Inflammatory macrophage (primary cell): ENCODE results near the gene ITPR1.

Experiments
- DNase-seq, 2 donors: peaks; one replicate each; pipeline ENCODE4 v3.0.0-alpha.2; 2020 to 2022

Gene ITPR1

DNA sequence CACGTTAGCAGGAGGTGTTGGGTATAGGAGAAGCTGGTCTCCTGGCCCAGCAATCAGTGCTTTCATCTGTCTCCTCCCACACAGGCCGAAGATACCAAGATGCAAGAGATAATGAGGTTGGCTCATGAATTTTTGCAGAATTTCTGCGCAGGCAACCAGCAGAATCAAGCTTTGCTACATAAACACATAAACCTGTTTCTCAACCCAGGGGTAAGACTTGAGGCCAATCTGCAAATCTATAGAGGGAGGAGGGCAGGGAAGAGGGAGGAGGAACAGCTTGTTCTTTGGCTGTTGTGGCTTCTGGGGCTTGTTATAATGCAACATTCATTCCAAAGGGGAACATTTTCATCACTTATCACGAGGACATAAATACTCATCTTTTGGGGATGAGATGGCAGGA is 195.3 kb downstream of the ITPR1 start:
- no peak for DNase-seq

DNA sequence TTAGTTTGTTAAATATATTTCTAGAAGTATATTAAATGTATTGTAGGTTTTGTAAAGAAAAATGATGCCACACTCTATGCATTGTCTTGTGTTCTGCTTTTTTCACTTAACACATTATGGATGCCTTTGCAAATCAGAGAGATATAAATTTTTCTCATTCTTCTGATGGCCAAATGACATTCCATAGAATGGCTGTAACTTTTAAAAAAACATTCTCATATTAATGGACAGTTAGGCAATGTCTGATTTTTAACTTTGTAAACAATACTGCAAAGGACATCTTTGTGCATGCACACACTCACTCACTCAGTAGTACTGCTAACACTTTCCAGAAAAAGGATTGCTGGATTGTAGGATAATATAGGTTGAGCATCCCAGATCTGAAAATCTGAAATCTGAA is 195.9 kb downstream of the ITPR1 start:
- DNase-seq, result no peak

GRCh38 chr3:4690277-4690676 is 197.1 kb downstream of the ITPR1 start:
- no peak for DNase-seq

DNA sequence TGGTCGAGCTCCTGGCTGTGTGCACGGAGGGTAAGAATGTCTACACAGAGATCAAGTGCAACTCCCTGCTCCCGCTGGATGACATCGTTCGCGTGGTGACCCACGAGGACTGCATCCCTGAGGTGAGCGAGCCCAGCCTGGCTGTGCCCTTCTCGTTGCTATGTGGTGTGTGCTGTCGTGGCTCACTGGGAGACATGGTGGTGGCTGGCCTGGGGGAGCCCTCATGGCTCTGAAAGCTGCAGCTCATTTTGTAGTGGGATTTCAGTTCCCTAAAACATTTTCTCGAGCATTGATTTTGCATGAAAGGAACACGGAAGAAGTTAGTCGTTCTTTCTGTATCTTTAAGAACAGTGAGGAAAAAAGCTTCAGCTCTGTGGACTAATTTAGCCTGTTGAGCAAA is 200.5 kb downstream of the ITPR1 start:
- DNase-seq, result no peak

DNA sequence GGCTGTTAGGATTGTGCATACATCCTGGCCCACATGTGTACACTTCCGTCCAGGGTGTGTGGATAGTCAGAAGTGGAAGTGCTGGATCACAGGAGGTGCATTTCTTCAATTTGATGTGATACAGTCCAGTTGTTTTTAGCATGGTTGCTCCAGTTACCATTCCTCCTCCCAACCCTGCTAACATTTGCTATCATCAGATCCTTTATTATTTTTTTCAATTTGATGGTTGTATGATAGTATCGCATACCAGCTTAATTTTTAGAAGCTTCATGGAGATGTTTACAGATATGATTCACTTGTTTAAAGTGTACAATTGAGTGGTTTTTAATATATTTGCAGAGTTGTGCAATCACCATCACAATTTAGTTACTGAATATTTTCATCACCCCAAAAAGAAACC is 202.7 kb downstream of the ITPR1 start:
- no peak for DNase-seq

DNA sequence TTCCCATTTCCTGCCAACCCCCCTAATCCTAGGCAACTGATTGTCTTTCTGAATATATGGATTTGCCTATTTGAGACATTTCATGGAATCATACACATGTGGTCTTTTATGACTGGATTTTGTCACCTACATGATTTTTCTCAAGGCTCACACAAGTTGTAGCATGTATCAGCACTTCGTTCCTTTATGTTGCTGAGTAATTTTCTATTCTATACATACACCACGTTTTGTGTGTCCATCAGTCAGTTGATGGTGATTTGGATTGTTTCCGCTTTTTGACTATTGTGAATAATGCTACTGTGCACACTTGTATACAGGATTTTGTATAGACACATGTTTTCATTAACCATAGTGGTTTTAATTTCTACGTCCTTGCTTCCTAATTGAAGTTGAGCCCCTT is 203.1 kb downstream of the ITPR1 start:
- DNase-seq, result no peak

- DNase-seq, result no peak
These were observed 205.1 kb downstream of the ITPR1 start for GRCh38 chr3:4698125-4698821.

DNA sequence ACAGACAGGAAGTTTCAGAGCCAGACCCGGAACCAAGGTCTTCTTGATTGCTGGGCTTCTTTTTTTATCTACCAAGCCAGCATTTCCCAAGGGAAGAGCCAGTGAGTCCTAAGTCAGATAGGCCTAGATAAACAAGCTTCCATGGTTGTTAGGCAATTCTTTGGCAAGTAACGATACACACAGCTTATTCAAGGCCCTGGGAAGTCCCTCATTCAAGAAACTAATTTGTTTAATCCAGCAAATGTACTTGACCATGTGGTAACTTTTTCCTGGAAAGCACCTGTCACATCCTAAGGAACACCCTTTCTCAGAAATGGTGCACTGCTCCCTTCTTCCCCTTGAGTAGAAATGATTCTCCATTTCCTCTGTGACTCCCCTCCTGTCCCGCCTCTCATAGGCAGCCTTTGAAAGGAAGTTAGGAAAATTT is 209.9 kb downstream of the ITPR1 start:
- no peak for DNase-seq

GRCh38 chr3:4704552-4704951 is 211.4 kb downstream of the ITPR1 start:
- DNase-seq, result no peak

DNA sequence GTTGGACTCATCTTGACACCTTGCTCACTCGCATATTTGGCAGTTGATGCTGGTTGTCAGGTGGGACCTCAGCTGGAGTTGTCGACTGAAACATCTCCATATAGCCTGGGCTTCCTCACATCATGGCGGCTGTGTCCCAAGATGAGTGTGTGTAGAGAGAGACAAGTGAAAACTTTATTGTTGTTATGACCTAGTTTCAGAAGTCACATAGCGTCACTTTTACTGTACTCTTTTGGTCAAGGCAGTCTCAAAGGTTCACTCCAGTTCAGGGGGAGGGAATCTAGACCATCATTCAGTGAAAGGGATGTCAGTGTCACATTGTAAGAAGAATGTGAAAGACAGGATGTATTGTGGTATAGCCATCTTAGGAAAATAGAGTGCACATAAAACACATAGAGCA is 214.2 kb downstream of the ITPR1 start:
- DNase-seq, result no peak

DNA sequence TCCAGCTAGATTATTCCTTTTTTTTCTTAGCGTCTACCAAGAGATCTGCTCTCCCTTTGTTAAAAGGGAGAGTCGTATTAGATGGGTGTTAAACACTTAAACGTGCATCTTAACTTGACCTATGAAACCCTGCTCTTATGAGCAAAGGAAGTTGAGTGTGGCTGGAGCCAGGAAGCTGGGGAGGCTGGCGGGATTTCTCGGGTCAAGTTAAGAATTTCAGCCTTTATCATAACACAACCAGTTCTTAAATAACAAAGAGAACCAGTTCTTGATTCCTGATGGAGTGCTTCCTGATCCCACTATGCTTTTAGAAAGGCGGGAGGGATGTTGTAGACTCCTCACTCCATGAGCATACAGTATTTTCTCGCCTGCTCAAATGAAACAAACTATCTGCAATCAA is 215.1 kb downstream of the ITPR1 start:
- no peak for DNase-seq

DNA sequence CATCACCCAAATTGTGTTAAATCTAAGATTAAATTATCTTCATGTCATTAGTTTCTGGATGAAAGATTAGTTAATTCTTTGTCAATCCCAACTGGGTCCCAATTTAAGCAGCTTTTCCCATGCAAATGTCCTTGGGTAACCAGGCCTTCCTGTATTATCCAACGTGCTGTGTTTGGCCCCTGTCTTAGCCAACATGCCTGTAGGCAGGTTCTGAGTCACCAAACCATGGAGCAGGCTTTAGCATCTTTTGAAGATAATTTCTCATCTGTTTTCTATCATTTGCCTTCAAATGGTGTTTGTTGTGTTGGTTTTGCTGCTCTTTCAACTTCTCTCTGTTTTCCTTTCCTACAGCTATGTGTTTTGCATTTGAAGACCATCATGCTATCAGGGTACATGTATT is 216.2 kb downstream of the ITPR1 start:
- DNase-seq, result no peak

DNA sequence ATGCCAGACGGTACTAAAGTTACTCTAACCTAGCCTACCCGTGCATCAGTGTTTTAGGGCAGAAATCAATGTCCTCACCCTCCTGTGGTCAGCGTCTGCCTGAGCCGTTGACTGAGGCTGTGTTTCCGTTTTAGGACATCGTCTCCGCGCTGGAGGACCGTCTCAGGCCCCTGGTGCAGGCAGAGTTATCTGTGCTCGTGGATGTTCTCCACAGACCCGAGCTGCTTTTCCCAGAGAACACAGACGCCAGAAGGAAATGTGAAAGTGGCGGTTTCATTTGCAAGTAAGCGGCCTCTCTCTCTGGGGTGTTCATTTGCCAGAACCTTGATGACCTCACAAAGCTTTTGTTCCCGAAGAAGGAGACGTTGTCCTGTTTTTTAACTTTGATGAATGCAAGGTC is 217.0 kb downstream of the ITPR1 start:
- no peak for DNase-seq

DNA sequence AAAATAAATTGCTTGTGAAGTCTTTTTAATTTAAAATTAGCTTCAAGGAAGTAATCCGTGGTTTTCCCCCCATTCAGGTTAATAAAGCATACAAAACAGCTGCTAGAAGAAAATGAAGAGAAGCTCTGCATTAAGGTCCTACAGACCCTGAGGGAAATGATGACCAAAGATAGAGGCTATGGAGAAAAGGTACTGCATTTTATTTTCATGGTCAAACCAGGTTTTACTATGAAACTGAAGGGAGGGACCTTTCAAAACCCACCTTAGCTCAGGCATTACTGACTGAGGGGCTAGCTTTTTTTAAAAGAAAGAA is 218.5 kb downstream of the ITPR1 start:
- DNase-seq, result no peak

DNA sequence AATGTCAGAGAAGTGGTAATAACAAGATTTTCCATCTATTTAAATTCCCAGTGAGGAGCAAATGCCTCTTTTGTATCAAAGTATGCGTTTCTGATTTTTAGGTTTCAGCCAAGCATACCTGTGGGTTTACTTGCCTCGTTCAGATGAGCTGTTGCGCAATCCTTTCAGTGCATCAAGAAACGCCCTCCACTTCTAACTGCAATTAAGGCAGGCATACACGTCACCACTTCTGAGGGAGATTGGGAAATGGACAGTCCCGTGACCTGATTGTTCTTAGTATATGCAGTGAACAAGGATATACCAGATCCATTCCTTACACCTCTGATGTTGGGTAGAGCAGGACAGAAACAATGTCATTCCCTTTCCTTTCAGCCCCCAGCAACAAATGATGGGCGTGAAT is 219.0 kb downstream of the ITPR1 start:
- DNase-seq, result peak; percentile 60 to 77

- DNase-seq, result no peak
These were observed 220.9 kb downstream of the ITPR1 start for GRCh38 chr3:4714045-4714444.

DNA sequence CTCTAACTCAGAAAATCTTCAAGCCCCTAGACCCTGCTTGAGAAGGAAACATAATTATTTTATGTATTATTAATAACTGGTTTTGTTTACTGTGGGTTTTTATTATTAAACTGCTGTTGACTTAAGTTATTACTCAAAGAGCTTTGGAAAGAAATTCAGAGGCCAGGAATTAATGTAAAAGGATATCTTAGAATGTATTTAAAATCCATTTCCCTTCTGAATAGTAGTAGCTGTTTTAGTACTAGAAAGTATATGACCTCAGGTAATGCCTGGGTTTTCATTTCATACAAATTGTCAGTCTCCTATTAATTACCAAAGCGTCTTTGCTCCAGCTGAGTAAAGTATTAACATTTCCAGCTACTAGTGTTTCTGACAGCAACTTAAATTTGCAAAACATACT is 223.1 kb downstream of the ITPR1 start:
- DNase-seq, result no peak

DNA sequence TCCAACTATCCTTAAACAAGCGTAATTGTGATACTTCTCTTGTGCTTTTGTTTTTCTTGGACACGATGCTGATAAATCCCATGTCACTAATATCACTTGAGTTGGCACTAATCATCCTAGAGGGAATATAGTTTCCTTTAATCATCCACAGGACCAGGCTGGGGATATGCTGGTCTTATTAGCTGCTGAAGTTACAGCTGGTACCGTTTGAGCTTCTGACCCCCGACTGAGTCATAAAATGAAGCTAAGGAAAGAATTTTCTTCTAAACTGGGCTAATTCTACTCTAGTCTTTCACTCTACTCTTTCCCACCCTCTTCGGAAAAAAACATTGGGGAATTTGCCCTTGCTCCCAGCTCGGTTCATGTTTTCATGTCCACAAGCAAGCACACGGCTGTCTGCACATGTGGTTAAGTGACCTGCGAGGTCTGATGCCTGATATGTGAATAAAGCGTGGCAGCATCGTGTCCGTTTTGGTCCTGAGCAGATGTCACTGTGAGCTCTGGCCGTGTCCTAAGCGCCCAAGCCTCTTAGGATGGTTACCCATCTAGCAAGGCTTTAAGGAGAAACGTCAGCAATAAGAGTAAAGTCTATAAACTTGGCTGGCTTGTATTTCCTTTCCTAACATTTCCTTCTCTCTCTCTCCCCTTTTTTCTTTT is 223.7 kb downstream of the ITPR1 start:
- no peak for DNase-seq

DNA sequence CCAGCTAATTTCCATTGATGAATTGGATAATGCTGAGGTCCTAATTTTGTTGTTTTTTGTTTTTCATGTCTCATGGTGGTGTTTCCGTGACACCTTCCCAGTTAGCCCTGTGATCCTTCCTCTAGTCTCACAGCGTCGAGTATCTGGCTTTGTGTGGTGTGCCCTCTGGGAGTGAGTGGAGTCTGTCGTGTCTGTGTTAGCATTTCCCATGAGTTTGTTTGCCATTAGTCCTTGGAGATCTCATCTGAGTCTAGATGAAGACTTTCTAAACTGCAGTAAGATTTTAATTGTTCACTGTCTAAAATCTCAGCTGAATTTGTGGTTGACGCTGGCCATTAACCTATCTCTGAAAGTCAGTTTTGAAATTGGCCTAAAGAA is 224.2 kb downstream of the ITPR1 start:
- DNase-seq, result no peak

DNA sequence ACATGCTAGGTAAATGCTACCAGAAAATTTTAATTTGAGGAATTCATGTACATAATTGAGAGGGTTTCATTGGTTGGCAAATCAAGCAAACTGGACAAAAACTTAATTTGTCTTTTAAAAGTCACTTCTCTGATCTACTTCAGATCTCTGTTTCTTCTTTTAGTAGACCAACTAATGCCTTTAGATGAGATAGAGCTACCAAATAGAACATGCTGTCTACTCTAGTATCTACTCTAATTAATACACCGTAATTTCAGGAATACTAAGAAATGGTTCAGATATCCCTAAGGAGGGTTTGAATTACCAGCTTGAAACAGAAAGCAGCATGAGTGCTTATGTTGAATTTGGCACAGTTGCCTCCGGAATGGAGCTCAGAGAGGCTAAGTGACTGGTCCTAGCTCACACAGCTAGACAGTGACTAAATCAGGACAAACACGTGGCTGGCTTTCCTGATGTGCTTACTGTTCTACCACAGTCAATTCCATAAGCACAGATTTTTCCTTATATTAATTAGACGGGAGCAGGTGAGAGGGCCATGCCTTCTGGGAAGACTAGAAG is 225.1 kb downstream of the ITPR1 start:
- DNase-seq, result no peak

DNA sequence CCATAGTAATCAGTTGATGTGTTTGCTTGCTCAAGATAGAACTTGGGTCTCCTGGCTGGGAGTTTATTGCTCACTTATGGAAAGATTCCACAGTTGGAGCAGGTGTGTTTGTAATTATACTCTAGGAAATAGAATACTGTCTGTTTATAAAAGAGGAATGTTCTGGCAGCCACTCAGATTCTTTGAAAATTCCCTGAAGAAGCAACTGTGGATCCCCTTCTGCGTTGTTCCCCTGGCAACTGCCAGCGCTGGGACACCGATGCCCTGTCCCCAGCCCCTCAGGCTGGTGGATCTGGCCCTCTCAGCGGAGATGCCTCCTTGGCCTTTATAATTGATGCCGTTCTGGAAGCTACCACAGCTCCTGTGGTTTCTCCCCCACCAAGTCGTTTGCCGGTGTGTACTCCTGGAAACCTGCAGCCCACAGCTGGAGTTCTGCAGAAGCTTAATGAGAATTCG is 225.9 kb downstream of the ITPR1 start:
- DNase-seq, result no peak

- no peak for DNase-seq
These were observed 227.3 kb downstream of the ITPR1 start for GRCh38 chr3:4720316-4721075.

DNA sequence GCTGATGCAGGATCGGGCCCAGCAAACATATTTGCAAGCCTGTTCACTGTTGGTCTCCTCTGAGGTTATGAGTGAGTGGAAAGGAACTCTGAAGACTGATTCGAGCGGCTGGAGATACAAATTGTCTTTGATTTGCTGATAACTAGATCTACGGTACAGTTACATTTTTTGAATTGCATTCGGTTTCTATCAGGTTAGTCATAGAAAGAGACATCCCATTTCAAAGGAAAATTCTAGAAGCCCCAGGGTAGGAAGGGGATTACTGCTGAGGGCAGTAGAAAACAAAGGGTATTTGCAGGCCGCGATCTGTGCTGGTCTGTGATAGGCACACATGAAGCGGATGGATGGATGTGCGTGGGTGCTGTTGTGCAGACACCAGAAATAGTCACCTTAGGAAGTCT is 228.4 kb downstream of the ITPR1 start:
- DNase-seq, result no peak

- peak; percentile 45 to 67 for DNase-seq
These were observed 229.0 kb downstream of the ITPR1 start for GRCh38 chr3:4722103-4722502.
